HepG2 (cell line): ENCODE data around the gene KCTD15. TPM values are rescaled to one million over a fixed set of nuclear protein-coding genes. Genes with fewer than 3 reads are reported as not detected.

Experiments
- ATF7 ChIP-seq, 2 experiments: fragments of 450-650 bp in 1 of 2; sonication (generic) in 1 of 2; formaldehyde crosslinking in 1 of 2; IDR thresholded peaks; 2 replicates each; pipeline versions ENCODE4 v1.4.0 to v1.6.1; 2016 to 2020; ENCODE audit warnings: antibody characterized with exemption in 1 of 2, mild to moderate bottlenecking in 1 of 2, missing genetic modification reagents in 1 of 2
- CAMTA2 ChIP-seq: sonication (generic); formaldehyde crosslinking; IDR thresholded peaks from 2 replicates; pipeline ENCODE4 v1.4.0; 2020; ENCODE audit warnings: mild to moderate bottlenecking, missing genetic modification reagents, borderline replicate concordance
- CREB3 ChIP-seq: sonication (generic); formaldehyde crosslinking; IDR thresholded peaks from 2 replicates; pipeline ENCODE4 v1.5.0; 2020; ENCODE audit warnings: missing genetic modification reagents
- ELF3 ChIP-seq: IDR thresholded peaks from 2 replicates; pipeline ENCODE4 v1.6.1; 2016; ENCODE audit warnings: missing genetic modification reagents, missing compliant biosample characterization
- GRHL1 ChIP-seq: sonication (generic); formaldehyde crosslinking; conservative IDR thresholded peaks from 2 replicates; pipeline ENCODE4 v1.8.0; 2022; ENCODE audit warnings: missing genetic modification reagents
- HDAC6 ChIP-seq: fragments of 200-600 bp; sonication (generic); IDR thresholded peaks from 2 replicates; pipeline ENCODE4 v1.7.0; 2017; ENCODE audit warnings: mild to moderate bottlenecking, antibody characterized with exemption, low read length, low read depth
- IKZF1 ChIP-seq: fragments of 450-650 bp; IDR thresholded peaks from 2 replicates; pipeline ENCODE4 v1.7.1; 2016
- MBD4 ChIP-seq: IDR thresholded peaks from 2 replicates; pipeline ENCODE4 v1.6.1; 2012; ENCODE audit warnings: low read length, inconsistent platforms, borderline replicate concordance
- MTA3 ChIP-seq: sonication (generic); formaldehyde crosslinking; IDR thresholded peaks from 2 replicates; pipeline ENCODE4 v1.4.0; 2020; ENCODE audit warnings: missing genetic modification reagents
- NCOA2 ChIP-seq: sonication (generic); formaldehyde crosslinking; IDR thresholded peaks from 2 replicates; pipeline ENCODE4 v1.8.0; 2022; ENCODE audit warnings: inconsistent platforms
- NFE2L2 ChIP-seq: fragments of 150-350 bp; IDR thresholded peaks from 2 replicates; pipeline ENCODE4 v1.6.1; 2014; ENCODE audit warnings: low read length
- PHF21A ChIP-seq: sonication (generic); formaldehyde crosslinking; IDR thresholded peaks from 2 replicates; pipeline ENCODE4 v1.5.0; 2020; ENCODE audit warnings: mild to moderate bottlenecking, missing genetic modification reagents
- RBFOX2 ChIP-seq: fragments of 200-400 bp; formaldehyde crosslinking; IDR thresholded peaks from 2 replicates; pipeline ENCODE4 v1.6.1; 2017; ENCODE audit warnings: low read depth, mild to moderate bottlenecking, low read length
- SAP130 ChIP-seq: IDR thresholded peaks from 2 replicates; pipeline ENCODE4 v1.6.1; 2016; ENCODE audit warnings: low read depth
- SIX4 ChIP-seq: sonication (generic); formaldehyde crosslinking; IDR thresholded peaks from 2 replicates; pipeline ENCODE4 v1.4.0; 2020; ENCODE audit warnings: missing genetic modification reagents
- ZBTB38 ChIP-seq: sonication (generic); formaldehyde crosslinking; IDR thresholded peaks from 2 replicates; pipeline ENCODE4 v1.5.1; 2020; ENCODE audit warnings: mild to moderate bottlenecking, missing genetic modification reagents
- ZNF274 ChIP-seq: sonication (generic); formaldehyde crosslinking; IDR thresholded peaks from 2 replicates; pipeline ENCODE4 v1.5.1; 2020; ENCODE audit warnings: mild to moderate bottlenecking, missing genetic modification reagents
- ZNF331 ChIP-seq: sonication (generic); formaldehyde crosslinking; IDR thresholded peaks from 2 replicates; pipeline ENCODE4 v1.4.0; 2020; ENCODE audit warnings: missing genetic modification reagents
- ZNF572 ChIP-seq: sonication (generic); formaldehyde crosslinking; IDR thresholded peaks from 2 replicates; pipeline ENCODE4 v1.5.1; 2020; ENCODE audit warnings: mild to moderate bottlenecking, missing genetic modification reagents
- ZNF615 ChIP-seq: sonication (generic); formaldehyde crosslinking; IDR thresholded peaks from 2 replicates; pipeline ENCODE4 v1.5.0; 2020; ENCODE audit warnings: mild to moderate bottlenecking, missing genetic modification reagents, borderline replicate concordance
- polyA plus RNA-seq, 8 experiments: library from polyadenylated mRNA; depleted of rRNA in 3 of 8; stranded (reverse) in 7 of 8; unstranded in 1 of 8; fragments of >200 nt; fragmentation: Illumina TruSeq in 4 of 8; extraction: Trizol in 4 of 8; gene quantifications; 2 replicates each; pipeline versions ENCODE4 v1.2.1 to v1.2.3, GENCODE V29; 2011 to 2016; ENCODE audit warnings: low read depth in 4 of 8, missing spikeins in 1 of 8, mixed read lengths in 1 of 8; ENCODE audit not compliant: insufficient read depth in 1 of 8
- total RNA-seq, 5 experiments: library from RNA; depleted of rRNA; stranded (reverse); fragments of >200 nt; fragmentation: Illumina TruSeq; extraction: Trizol; gene quantifications; 2 replicates each; pipeline ENCODE4 v1.2.3, GENCODE V29; 2016; ENCODE audit warnings: low read depth in 1 of 5
- TF ChIP-seq, protein P1 (sequence below): sonication (generic); formaldehyde crosslinking; IDR thresholded peaks from 2 replicates; pipeline ENCODE4 v1.8.0; 2022; ENCODE audit warnings: low read depth, missing genetic modification reagents
- TF ChIP-seq, protein P2 (sequence below): sonication (generic); formaldehyde crosslinking; IDR thresholded peaks from 2 replicates; pipeline ENCODE4 v1.8.0; 2022; ENCODE audit warnings: mild to moderate bottlenecking, missing genetic modification reagents
- TF ChIP-seq, protein P3 (sequence below): sonication (generic); formaldehyde crosslinking; IDR thresholded peaks from 2 replicates; pipeline ENCODE4 v1.5.0; 2020; ENCODE audit warnings: mild to moderate bottlenecking, missing genetic modification reagents

The KCTD15 gene
- total and polyA plus RNA-seq, 2 of the 13 experiments (the other 11 are each of a cell fraction or from before 2014, with no cell fraction given): 13.2 to 16.7 TPM

- TF ChIP-seq CREB3 (CRISPR knock-in tag): no peak
- TF ChIP-seq ELF3: no peak
- TF ChIP-seq ZNF572: no peak
- no peak for TF ChIP-seq ZNF331 (CRISPR knock-in tag)
- no peak for TF ChIP-seq GRHL1
- no peak for TF ChIP-seq CAMTA2
- no peak for TF ChIP-seq SIX4
- TF ChIP-seq, protein P1, sequence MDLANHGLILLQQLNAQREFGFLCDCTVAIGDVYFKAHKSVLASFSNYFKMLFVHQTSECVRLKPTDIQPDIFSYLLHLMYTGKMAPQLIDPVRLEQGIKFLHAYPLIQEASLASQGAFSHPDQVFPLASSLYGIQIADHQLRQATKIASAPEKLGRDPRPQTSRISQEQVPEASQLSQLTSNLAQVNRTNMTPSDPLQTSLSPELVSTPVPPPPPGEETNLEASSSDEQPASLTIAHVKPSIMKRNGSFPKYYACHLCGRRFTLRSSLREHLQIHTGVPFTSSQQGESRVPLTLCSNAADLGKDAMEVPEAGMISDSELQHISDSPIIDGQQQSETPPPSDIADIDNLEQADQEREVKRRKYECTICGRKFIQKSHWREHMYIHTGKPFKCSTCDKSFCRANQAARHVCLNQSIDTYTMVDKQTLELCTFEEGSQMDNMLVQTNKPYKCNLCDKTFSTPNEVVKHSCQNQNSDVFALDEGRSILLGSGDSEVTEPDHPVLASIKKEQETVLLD (CRISPR knock-in tag): 0 out of 2 replicates have a peak, but pooled peaks have one; percentile 41
- TF ChIP-seq ZNF274 (CRISPR knock-in tag): 0 out of 2 replicates have a peak, but pooled peaks have one; percentile 31
- no peak for TF ChIP-seq IKZF1
- TF ChIP-seq MBD4: no peak
- TF ChIP-seq, protein P2, sequence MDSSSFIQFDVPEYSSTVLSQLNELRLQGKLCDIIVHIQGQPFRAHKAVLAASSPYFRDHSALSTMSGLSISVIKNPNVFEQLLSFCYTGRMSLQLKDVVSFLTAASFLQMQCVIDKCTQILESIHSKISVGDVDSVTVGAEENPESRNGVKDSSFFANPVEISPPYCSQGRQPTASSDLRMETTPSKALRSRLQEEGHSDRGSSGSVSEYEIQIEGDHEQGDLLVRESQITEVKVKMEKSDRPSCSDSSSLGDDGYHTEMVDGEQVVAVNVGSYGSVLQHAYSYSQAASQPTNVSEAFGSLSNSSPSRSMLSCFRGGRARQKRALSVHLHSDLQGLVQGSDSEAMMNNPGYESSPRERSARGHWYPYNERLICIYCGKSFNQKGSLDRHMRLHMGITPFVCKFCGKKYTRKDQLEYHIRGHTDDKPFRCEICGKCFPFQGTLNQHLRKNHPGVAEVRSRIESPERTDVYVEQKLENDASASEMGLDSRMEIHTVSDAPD: no peak
- no peak for TF ChIP-seq ATF7 (IDR thresholded peaks at IDR 0.05)
- no peak for TF ChIP-seq ATF7 (CRISPR knock-in tag; IDR thresholded peaks at IDR 0.05)
- TF ChIP-seq RBFOX2: peak; percentile 37; the same call in 1 of the 2 replicates
- TF ChIP-seq SAP130 (CRISPR knock-in tag): peak; percentile 22; the same call in 1 of the 2 replicates
- TF ChIP-seq, protein P3, sequence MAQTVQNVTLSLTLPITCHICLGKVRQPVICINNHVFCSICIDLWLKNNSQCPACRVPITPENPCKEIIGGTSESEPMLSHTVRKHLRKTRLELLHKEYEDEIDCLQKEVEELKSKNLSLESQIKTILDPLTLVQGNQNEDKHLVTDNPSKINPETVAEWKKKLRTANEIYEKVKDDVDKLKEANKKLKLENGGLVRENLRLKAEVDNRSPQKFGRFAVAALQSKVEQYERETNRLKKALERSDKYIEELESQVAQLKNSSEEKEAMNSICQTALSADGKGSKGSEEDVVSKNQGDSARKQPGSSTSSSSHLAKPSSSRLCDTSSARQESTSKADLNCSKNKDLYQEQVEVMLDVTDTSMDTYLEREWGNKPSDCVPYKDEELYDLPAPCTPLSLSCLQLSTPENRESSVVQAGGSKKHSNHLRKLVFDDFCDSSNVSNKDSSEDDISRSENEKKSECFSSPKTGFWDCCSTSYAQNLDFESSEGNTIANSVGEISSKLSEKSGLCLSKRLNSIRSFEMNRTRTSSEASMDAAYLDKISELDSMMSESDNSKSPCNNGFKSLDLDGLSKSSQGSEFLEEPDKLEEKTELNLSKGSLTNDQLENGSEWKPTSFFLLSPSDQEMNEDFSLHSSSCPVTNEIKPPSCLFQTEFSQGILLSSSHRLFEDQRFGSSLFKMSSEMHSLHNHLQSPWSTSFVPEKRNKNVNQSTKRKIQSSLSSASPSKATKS (CRISPR knock-in tag): no peak
- no peak for TF ChIP-seq NFE2L2
- TF ChIP-seq NCOA2 (CRISPR knock-in tag): no peak; the same call in 1 of the 2 replicates
- TF ChIP-seq MTA3: no peak
- TF ChIP-seq HDAC6: no peak
- TF ChIP-seq PHF21A: peak; percentile 32
- TF ChIP-seq ZNF615 (CRISPR knock-in tag): no peak
- no peak for TF ChIP-seq ZBTB38 (CRISPR knock-in tag)
These were observed 23.5 kb downstream of the KCTD15 start (continued) for GRCh38 chr19:33819880-33820781.
